ENCODE measurements around the gene ENHO.

DNA sequence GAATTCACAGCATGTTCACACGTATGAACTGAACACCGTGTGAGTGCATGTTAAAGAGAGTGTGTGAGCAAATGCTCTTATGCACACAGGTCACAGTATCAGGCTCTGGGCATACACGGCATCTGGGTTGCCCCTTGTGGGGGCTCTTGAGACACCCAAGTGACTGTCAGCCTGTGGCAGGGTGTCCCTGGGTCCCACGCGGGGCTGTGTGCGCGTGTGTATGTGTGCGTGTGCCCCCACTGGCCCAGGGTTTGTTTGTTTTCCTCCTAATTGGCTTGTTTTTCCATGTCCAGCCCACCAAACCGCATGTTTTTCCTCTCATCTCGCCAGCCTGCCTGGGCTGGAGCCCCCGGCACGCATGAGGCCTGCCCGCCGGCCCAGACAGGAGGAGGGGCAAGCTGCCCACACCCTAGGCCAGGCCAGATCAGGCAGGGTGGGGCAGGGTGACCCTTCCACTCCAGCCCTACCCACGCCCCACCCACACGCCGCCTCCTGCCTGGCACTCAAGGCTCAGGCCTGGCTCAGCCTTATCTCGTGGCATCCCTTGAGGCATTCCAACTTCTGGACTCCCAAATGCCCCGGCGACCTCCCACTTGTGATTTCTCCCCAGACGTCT is 37.9 kb upstream of the ENHO start:
- TF ChIP-seq, protein P1, sequence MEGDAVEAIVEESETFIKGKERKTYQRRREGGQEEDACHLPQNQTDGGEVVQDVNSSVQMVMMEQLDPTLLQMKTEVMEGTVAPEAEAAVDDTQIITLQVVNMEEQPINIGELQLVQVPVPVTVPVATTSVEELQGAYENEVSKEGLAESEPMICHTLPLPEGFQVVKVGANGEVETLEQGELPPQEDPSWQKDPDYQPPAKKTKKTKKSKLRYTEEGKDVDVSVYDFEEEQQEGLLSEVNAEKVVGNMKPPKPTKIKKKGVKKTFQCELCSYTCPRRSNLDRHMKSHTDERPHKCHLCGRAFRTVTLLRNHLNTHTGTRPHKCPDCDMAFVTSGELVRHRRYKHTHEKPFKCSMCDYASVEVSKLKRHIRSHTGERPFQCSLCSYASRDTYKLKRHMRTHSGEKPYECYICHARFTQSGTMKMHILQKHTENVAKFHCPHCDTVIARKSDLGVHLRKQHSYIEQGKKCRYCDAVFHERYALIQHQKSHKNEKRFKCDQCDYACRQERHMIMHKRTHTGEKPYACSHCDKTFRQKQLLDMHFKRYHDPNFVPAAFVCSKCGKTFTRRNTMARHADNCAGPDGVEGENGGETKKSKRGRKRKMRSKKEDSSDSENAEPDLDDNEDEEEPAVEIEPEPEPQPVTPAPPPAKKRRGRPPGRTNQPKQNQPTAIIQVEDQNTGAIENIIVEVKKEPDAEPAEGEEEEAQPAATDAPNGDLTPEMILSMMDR (IDR thresholded peaks at IDR 0.05), result no peak
- TF ChIP-seq POLR2A (IDR thresholded peaks at IDR 0.05) (no peak), EP300 (IDR thresholded peaks at IDR 0.05) (no peak), POLR2AphosphoS5 (IDR thresholded peaks at IDR 0.05) (no peak)

All from upper lobe of left lung (tissue), 4 donors.